ENCODE results near the gene TUBGCP6.
"Not testable (repeated sequence)": the region's sequence is repeated elsewhere in the genome, so short reads cannot be mapped to it uniquely, and the experiment has no call there.

The TUBGCP6 gene

DNA sequence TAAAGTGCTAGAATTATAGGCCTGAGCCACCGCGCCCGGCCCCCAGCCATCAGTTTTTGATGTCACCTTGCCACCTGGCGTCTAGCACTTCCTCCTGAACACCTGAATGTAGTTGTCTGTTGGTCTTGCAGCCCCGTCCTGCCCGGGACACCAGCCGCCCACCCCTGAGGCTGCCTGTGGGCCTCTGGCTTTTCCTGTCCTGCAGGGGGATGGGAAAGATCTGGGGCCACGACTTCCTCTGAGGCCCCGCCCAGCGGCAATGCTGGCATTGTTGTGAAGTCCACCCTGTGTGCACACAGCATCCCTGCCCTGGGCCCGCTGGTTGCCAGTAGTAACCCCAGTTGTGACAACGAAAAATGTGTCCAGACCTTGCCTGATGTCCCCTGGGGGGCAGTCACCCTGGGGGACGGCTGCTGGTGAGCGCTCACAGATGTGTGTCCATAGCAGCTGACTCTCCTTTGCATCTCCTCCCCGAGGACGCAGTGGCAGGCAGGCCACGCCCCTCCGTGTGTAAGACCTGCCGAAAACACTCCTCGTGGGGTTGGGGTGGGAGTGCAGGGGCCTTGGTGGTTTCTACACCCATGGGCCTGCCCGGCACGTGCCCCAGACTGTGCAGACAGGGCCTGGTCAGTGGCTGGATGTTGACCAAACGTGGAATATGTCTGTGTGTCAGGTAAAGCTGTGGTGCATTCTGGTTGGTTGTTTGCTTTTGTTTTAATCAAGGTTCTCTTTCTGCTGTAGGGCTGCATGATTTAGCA lies 37.3 kb downstream of the TUBGCP6 start:
- no peak for FAIRE-seq

- FAIRE-seq = no peak
Observed at GRCh38 chr22:50206599-50206998, 38.2 kb downstream of the TUBGCP6 start.

- no peak for FAIRE-seq
Observed at GRCh38 chr22:50205781-50206569, 38.8 kb downstream of the TUBGCP6 start.

DNA sequence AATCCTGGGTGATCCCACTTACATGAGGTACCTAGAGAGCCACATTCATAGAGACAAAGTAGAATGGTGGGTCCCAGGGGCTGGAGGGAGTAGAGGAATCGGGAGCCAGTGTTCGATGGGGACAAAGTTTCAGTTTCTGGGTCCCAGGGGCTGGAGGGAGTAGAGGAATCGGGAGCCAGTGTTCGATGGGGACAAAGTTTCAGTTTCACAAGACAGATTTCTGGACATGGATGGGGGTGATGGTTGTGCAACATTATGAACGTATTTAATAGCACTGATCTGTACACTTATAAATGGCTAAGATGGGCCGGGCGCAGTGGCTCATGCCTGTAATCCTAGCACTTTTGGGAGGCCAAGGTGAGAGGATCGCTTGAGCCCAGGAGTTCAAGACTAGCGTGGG lies 39.8 kb downstream of the TUBGCP6 start:
- not testable (repeated sequence) for FAIRE-seq

DNA sequence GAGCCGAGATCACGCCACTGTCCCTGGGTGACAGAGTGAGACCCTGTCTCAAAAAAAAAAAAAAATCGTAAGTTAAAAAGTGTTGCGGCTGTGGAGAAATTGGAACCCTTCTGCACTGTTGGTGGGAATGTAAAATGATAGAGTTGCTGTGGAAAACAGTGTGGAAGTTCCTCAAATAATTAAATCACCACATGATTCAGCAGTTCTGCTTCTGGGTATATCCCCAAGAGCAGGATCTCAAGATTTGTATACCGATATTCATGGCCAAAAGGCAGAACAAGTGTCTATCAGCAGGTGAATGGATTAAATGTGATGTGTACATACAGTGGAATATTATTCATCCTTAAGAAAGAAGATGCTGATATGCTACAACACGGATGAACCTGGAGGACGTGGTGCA lies 40.3 kb downstream of the TUBGCP6 start:
- no peak for FAIRE-seq

DNA sequence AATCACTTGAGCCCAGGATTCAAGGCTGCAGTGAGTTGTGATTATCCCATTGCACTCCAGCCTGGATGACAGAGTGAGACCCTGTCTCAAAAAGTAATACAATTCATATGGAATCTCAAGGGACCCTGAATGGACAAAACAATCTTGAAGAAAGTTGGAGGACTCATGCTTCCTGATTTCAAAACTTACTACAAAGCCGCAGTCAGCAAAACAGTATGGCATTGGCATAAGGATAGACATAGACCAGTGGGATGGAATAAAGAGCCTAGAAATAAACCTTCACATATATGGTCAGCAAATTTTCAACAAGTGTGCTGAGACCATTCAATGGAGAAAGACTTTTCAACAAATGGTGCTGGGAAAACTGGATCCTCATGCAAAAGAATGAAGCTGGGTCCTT lies 41.5 kb downstream of the TUBGCP6 start:
- FAIRE-seq = no peak

DNA sequence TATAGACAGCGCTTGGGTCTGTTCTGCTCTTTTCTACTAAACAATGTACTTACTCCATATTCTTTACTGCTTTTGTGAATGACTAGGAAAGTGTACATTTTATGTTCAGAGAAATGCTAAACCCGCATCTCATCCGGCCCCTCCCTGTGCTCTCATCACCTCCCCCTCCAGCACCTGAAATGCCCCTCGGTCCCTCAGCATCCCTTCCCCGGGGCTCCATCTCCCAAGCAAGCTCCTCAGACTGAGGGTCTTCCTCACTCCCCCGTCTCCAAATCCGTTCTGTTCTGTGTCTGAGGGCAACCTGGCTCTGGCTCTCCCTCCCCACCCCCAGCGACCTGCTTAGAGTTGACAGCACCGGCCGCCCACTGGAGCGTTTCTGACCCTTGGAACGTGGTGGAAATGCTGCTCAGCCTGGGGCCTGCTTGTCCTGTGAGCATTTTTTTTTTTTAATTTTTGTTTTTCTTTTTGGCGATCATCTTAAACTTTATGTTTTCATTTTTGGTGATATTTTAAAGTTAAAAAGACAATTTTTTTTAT lies 42.6 kb downstream of the TUBGCP6 start:
- no peak for FAIRE-seq

GRCh38 chr22:50201191-50202129 lies 43.4 kb downstream of the TUBGCP6 start:
- no peak for FAIRE-seq

GRCh38 chr22:50200461-50201190 lies 44.2 kb downstream of the TUBGCP6 start, which contains the start of gene SELENOO:
TSS of gene SELENOO (plus strand) at chr22:50201011. CDS start at chr22:50201037, 26 bp downstream.
- peak; percentile 62 for FAIRE-seq

GRCh38 chr22:50199829-50200460 lies 44.9 kb downstream of the TUBGCP6 start:
- FAIRE-seq = no peak

DNA sequence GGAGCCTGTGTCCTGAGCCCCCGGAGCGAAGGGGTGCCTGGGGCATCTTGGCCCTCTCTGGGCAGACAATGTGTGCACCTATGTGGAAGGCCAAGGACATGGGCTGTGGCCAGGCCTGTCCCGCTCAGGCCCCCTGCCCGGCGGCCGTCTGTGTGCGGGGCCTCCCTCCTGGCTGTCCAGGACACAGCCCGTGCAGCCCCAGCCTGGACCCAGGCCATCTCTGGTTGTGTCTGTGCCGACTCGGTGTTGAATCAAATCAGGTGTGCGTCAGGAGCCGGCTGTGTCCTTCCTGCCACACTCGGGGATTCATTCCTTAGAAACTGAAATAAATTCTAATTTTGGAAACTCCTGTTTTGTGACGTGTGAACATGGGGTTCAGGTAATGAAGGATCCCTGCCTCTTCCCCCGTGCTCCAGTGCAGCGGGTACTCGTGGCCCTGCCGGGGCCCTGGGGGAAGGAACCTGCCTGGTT lies 45.5 kb downstream of the TUBGCP6 start:
- FAIRE-seq = no peak

DNA sequence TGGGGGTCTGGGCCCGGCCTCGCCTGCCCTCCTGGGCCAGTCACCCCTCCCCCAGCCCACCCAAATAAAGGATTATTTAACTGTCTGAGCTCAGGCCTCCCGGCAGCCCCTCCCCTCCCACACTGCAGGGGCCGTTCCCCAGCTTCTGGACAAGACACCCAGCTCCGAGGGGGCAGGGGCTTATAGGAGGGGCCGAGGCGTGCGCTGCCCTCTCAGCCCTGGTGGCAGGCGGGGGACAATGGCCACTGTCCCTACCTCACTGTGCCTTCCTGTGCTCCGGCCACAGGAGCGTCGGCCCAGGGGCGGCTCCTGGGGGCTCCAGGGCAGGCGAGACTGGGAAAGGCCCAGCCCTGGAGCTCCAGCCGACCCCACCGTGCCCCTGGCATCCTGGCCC lies 46.2 kb downstream of the TUBGCP6 start:
- FAIRE-seq = no peak

DNA sequence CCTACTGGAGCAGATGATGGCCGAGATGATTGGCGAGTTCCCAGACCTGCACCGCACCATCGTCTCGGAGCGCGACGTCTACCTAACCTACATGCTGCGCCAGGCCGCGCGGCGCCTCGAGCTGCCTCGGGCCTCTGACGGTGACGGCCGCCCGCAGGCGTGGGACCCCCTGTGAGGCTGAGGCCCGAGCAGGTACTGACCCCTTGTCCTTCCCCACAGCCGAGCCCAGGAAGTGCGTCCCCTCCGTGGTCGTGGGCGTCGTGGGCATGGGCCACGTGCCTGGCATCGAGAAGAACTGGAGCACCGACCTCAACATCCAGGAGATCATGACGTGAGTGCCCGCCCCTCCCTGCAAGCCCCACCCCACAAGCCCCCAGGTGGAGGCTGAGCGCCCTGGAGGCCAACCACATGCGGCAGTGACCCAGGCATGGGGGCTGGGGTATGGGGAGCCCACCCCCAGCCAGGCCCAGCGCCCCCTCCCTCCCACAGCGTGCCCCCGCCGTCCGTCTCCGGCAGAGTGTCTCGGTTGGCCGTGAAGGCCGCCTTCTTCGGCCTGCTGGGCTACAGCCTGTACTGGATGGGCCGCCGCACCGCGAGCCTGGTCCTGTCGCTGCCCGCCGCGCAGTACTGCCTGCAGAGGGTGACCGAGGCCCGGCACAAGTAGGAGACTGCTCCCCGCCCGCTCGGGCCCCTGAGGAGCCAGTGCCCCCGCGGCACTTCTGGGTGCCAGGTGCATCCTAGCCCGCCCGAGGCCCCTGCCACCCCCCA lies 46.8 kb downstream of the TUBGCP6 start:
- FAIRE-seq = no peak

DNA sequence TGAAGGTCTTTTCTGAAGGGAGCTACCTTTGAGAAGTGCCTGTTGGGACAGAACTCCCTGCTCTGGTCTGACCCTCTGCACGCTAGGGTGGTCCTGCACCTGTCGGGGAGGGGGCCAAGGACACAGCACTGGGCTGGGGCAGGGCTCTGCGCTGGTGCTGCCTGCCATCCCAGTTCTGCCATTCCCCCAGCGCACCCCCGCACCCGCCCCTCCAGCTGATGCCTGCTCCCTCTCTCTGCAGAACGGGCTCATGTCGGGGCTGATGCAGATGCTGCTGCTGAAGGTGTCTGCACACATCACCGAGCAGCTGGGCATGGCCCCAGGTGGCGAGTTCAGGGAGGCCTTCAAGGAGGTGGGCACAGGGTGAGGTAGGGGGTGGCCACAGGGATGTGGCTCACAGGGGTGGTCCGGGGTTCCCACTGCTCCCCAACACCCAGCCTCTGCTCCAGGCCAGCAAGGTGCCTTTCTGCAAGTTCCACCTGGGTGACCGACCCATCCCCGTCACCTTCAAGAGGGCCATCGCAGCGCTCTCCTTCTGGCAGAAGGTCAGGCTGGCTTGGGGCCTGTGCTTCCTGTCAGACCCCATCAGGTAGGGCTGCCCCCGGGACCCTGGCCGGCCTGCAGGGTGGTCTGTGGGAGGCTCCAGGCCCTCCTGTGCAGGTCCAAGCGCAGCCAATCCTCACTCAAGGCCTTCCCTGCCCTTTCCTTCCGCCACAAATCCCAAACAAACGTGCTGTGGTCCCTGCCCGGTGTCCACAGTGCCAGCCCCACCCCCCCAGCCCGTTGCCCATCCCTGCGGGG lies 47.6 kb downstream of the TUBGCP6 start:
- no peak for FAIRE-seq

- no peak for FAIRE-seq
Observed at GRCh38 chr22:50196256-50196655, 48.6 kb downstream of the TUBGCP6 start.

- no peak for FAIRE-seq
Observed at GRCh38 chr22:50194037-50194805, 50.6 kb downstream of the TUBGCP6 start.

DNA sequence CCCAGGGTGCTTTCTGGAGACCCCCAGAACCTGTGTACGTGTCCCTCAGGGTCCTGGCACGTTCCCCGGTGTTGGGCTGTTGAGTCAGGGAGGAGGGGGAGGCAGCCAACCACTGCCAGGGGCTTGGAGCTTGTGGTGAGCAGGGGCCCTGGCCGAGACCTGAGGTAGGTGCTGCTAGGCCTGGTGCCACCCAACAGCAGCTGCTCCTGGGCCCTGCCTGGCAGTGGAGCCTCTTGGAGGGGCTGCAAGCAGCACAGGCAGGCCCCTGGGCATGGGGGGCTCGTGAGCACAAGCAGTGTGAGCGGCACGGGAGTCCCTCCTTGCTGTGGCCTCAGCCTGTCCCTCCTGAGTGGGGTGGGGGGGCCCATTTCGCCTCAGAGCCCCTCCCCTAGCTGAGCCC lies 51.2 kb downstream of the TUBGCP6 start:
- FAIRE-seq = no peak

GRCh38 chr22:50192436-50193204 lies 52.2 kb downstream of the TUBGCP6 start:
- no peak for FAIRE-seq

Data from G401.6 (cell line).